HepG2 (cell line): Measurements from ENCODE around the gene KIF17. TPM values are rescaled to one million over a fixed set of nuclear protein-coding genes. Genes with fewer than 3 reads are reported as not detected.

Source experiments
- ATAC-seq: fragments of 200-7000 bp; cut with Tn5 transposase; 3 replicates; pipeline ENCODE4 v1.9.1; 2020; ENCODE audit warnings: mild to moderate bottlenecking, moderate library complexity
- BruUV-seq: library from RNA; stranded (reverse); fragments of 400-500 nt; replicated peaks from 2 replicates; lab custom pipeline; 2021; lab: Mats Ljungman, UMichigan
- CTCF ChIA-PET: fragments of 300-600 bp; formaldehyde crosslinking; extraction: SDS; loops from one replicate; lab custom pipeline; 2021; ENCODE audit warnings: low total read pairs, inconsistent platforms, low intra/inter-chr PET ratio; lab: Yijun Ruan, JAX
- POLR2A ChIA-PET: fragments of 350-600 bp; sonication (Branson Sonifier 250); formaldehyde crosslinking; loops from one replicate; lab custom pipeline; 2020; ENCODE audit warnings: antibody characterized with exemption, inconsistent platforms; lab: Yijun Ruan, JAX
- DNase-seq: peaks from one replicate; pipeline ENCODE4 v3.0.0-alpha.2; 2015; ENCODE audit warnings: low spot score
- FAIRE-seq: peaks from 3 replicates; lab custom pipeline; 2011; peaks lifted over from hg19 to GRCh38; lab: Jason Lieb, UNC
- H2AFZ ChIP-seq: one replicate; pipeline ENCODE4 v1.6.1; 2011; ENCODE audit warnings: low read length, inconsistent platforms
- H3K27ac ChIP-seq: fragments of 300-600 bp; 3 replicates; pipeline ENCODE4 v1.8.0; 2011; ENCODE audit warnings: mixed run types, mild to moderate bottlenecking, mixed read lengths, low read length, inconsistent platforms; ENCODE audit not compliant: insufficient read depth; ENCODE audit errors: extremely low read length
- H3K27me3 ChIP-seq, 2 experiments: fragments of 200-600 bp in 1 of 2; 2 replicates in 1 of 2; 3 replicates in 1 of 2; pipeline versions ENCODE4 v1.6.0 to v1.8.0; 2011; ENCODE audit warnings: low read length in 2 of 2, mild to moderate bottlenecking in 2 of 2, moderate library complexity in 2 of 2, inconsistent platforms in 1 of 2; ENCODE audit not compliant: insufficient read depth in 2 of 2, control insufficient read depth in 1 of 2
- H3K36me3 ChIP-seq, 2 experiments: fragments of 200-600 bp in 1 of 2; replicated peaks in 1 of 2; 2 replicates in 1 of 2; 3 replicates in 1 of 2; pipeline versions ENCODE4 v1.5.1 to v1.8.0; 2011; ENCODE audit warnings: low read length in 2 of 2, inconsistent platforms in 1 of 2; ENCODE audit not compliant: insufficient read depth in 2 of 2, control insufficient read depth in 1 of 2
- H3K4me1 ChIP-seq: 2 replicates; pipeline ENCODE4 v1.5.1; 2012; ENCODE audit warnings: low read length, inconsistent platforms; ENCODE audit not compliant: insufficient read depth
- H3K4me2 ChIP-seq: 2 replicates; pipeline ENCODE4 v1.6.0; 2011; ENCODE audit warnings: low read depth, low read length, inconsistent platforms
- H3K4me3 ChIP-seq, 3 experiments: fragments of 200-600 bp in 1 of 3; sonication (generic), shearing (Covaris generic) in 1 of 3; replicated peaks in 1 of 3; 2 replicates each; pipeline ENCODE4 v1.5.1; 2011 to 2016; ENCODE audit warnings: low read length in 3 of 3, inconsistent platforms in 2 of 3, low read depth in 2 of 3, mild to moderate bottlenecking in 2 of 3, control low read depth in 1 of 3, mixed read lengths in 1 of 3; ENCODE audit not compliant: insufficient read depth in 1 of 3
- H3K79me2 ChIP-seq: one replicate; pipeline ENCODE4 v1.6.1; 2011; ENCODE audit warnings: low read length, inconsistent platforms; ENCODE audit not compliant: insufficient read depth
- H3K9ac ChIP-seq: 2 replicates; pipeline ENCODE4 v1.6.0; 2011; ENCODE audit warnings: mild to moderate bottlenecking, low read depth, low read length, inconsistent platforms; ENCODE audit not compliant: insufficient read depth
- H3K9me3 ChIP-seq: 2 replicates; pipeline ENCODE4 v1.5.1; 2012; ENCODE audit warnings: mild to moderate bottlenecking, low read length
- H4K20me1 ChIP-seq: 2 replicates; pipeline ENCODE4 v1.6.0; 2011; ENCODE audit warnings: inconsistent platforms, mild to moderate bottlenecking, low read length, moderate library complexity; ENCODE audit not compliant: insufficient read depth
- ARHGAP35 ChIP-seq: sonication (generic); formaldehyde crosslinking; IDR thresholded peaks from 2 replicates; pipeline ENCODE4 v1.9.0; 2022; ENCODE audit warnings: mild to moderate bottlenecking, inconsistent platforms, moderate library complexity, missing genetic modification reagents, borderline replicate concordance
- CAMTA2 ChIP-seq: sonication (generic); formaldehyde crosslinking; IDR thresholded peaks from 2 replicates; pipeline ENCODE4 v1.4.0; 2020; ENCODE audit warnings: mild to moderate bottlenecking, missing genetic modification reagents, borderline replicate concordance
- NFYB ChIP-seq: sonication (generic); formaldehyde crosslinking; IDR thresholded peaks from 2 replicates; pipeline ENCODE4 v1.4.0; 2020; ENCODE audit warnings: missing genetic modification reagents
- ZNF431 ChIP-seq: sonication (generic); formaldehyde crosslinking; IDR thresholded peaks from 2 replicates; pipeline ENCODE4 v1.9.0; 2022; ENCODE audit warnings: missing genetic modification reagents, low read depth, mild to moderate bottlenecking, borderline replicate concordance
- ZNF441 ChIP-seq: sonication (generic); formaldehyde crosslinking; IDR thresholded peaks from 2 replicates; pipeline ENCODE4 v1.7.0; 2021; ENCODE audit warnings: missing genetic modification reagents, borderline replicate concordance
- ZNF510 ChIP-seq: sonication (generic); formaldehyde crosslinking; IDR thresholded peaks from 2 replicates; pipeline ENCODE4 v1.4.0; 2020; ENCODE audit warnings: low read depth, mild to moderate bottlenecking, missing genetic modification reagents
- ZSCAN12 ChIP-seq: sonication (generic); formaldehyde crosslinking; IDR thresholded peaks from 2 replicates; pipeline ENCODE4 v1.9.0; 2021; ENCODE audit warnings: mild to moderate bottlenecking, missing genetic modification reagents
- WGBS: methylation state at CpG from one replicate; pipeline ENCODE4 v1.1.6; 2017; ENCODE audit warnings: low lambda C conversion rate; 5-methylcytosine and 5-hydroxymethylcytosine counted together
- in situ Hi-C: cut with HindIII; loops from 2 replicates; pipeline ENCODE4 v1.10.0; 2017; ENCODE audit warnings: low pct_unique_long_range_greater_than_20kb; ENCODE audit not compliant: extremely low pct_ligation_motif_present
- intact Hi-C: fragments of 100-400 bp; cut with micrococcal nuclease; formaldehyde crosslinking; loops from one replicate; pipeline ENCODE4 v1.10.0; 2022; ENCODE audit not compliant: unreplicated experiment
- polyA plus RNA-seq, 8 experiments: library from polyadenylated mRNA; depleted of rRNA in 3 of 8; stranded (reverse) in 7 of 8; unstranded in 1 of 8; fragments of >200 nt; fragmentation: Illumina TruSeq in 4 of 8; extraction: Trizol in 4 of 8; gene quantifications; 2 replicates each; pipeline versions ENCODE4 v1.2.1 to v1.2.3, GENCODE V29; 2011 to 2016; ENCODE audit warnings: low read depth in 4 of 8, missing spikeins in 1 of 8, mixed read lengths in 1 of 8; ENCODE audit not compliant: insufficient read depth in 1 of 8
- total RNA-seq, 5 experiments: library from RNA; depleted of rRNA; stranded (reverse); fragments of >200 nt; fragmentation: Illumina TruSeq; extraction: Trizol; gene quantifications; 2 replicates each; pipeline ENCODE4 v1.2.3, GENCODE V29; 2016; ENCODE audit warnings: low read depth in 1 of 5
- TF ChIP-seq, protein P1 (sequence below): IDR thresholded peaks from 2 replicates; pipeline ENCODE4 v1.4.0; 2020; ENCODE audit warnings: mild to moderate bottlenecking, missing genetic modification reagents
- TF ChIP-seq, protein P2 (sequence below): IDR thresholded peaks from 2 replicates; pipeline ENCODE4 v1.6.1; 2016; ENCODE audit warnings: low read depth, control low read depth
- TF ChIP-seq, protein P3 (sequence below): sonication (generic); formaldehyde crosslinking; conservative IDR thresholded peaks from 2 replicates; pipeline ENCODE4 v1.8.1; 2023; ENCODE audit warnings: missing genetic modification reagents

KIF17 gene
- total and polyA plus RNA-seq, 2 of the 13 experiments (the other 11 are each of a cell fraction or from before 2014, with no cell fraction given) = 0.24 to 0.44 TPM

DNA sequence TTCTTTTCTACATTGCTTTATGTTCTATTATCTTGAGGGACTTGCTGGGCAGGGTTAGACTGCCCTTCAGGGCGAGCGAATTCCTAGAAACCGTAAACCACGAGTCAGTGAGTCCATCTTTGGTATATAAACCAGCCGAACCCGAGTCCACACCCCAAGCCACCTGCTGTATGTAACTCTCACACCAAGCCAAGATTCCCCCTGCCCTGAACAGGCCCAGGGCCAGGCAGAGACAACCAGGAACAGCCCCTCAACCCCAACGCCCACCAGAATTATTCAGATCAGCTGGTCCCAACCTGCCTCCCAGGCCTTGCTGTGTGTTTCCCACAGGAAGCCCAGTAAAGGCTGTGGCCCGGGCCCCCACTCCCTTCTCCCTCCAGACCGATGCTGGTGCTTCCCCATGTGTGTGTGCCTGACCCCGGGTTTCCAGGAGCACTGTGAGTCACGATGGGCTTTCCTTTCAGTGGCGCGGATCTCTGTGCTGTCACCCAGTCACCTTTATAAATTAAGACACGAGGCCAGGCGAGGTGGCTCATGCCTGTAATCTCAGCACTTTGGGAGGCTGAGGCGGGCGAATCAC lies 17.1 kb downstream of the KIF17 start:
- H3K9ac ChIP-seq = no peak overlapping the region
- FAIRE-seq (no peak), DNase-seq (no peak), ATAC-seq (no peak)
- H3K79me2 ChIP-seq = no peaks in the 10 kb centered on the region
- no peak overlapping the region for H3K4me3 ChIP-seq
- POLR2A ChIA-PET = no interaction called here
- peaks cover 5 to 20% of the 10 kb centered on the region in 2 experiments; a peak in 3 of 5 replicates for H3K27me3 ChIP-seq
- in situ Hi-C loops (no loop called here), intact Hi-C loops (no loop called here)
- H4K20me1 ChIP-seq = no peaks in the 10 kb centered on the region
- no peaks in the 10 kb centered on the region for H3K36me3 ChIP-seq
- 45% methylated on average over 15 of the region's 17 CpGs for WGBS
- CTCF ChIA-PET = no interaction called here
- no peak overlapping the region for H3K27ac ChIP-seq
- no peaks in the 10 kb centered on the region for H3K9me3 ChIP-seq
- H3K4me2 ChIP-seq = no peak overlapping the region
- TF ChIP-seq, protein P1, sequence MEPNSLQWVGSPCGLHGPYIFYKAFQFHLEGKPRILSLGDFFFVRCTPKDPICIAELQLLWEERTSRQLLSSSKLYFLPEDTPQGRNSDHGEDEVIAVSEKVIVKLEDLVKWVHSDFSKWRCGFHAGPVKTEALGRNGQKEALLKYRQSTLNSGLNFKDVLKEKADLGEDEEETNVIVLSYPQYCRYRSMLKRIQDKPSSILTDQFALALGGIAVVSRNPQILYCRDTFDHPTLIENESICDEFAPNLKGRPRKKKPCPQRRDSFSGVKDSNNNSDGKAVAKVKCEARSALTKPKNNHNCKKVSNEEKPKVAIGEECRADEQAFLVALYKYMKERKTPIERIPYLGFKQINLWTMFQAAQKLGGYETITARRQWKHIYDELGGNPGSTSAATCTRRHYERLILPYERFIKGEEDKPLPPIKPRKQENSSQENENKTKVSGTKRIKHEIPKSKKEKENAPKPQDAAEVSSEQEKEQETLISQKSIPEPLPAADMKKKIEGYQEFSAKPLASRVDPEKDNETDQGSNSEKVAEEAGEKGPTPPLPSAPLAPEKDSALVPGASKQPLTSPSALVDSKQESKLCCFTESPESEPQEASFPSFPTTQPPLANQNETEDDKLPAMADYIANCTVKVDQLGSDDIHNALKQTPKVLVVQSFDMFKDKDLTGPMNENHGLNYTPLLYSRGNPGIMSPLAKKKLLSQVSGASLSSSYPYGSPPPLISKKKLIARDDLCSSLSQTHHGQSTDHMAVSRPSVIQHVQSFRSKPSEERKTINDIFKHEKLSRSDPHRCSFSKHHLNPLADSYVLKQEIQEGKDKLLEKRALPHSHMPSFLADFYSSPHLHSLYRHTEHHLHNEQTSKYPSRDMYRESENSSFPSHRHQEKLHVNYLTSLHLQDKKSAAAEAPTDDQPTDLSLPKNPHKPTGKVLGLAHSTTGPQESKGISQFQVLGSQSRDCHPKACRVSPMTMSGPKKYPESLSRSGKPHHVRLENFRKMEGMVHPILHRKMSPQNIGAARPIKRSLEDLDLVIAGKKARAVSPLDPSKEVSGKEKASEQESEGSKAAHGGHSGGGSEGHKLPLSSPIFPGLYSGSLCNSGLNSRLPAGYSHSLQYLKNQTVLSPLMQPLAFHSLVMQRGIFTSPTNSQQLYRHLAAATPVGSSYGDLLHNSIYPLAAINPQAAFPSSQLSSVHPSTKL (CRISPR knock-in tag) = no peak
- TF ChIP-seq CAMTA2 (CRISPR knock-in tag) (no peak), NFYB (no peak), ARHGAP35 (no peak), ZNF510 (CRISPR knock-in tag) (no peak), ZSCAN12 (no peak), ZNF431 (CRISPR knock-in tag) (no peak), ZNF441 (CRISPR knock-in tag) (peak; percentile 70; the same call in 1 of the 2 replicates)
- TF ChIP-seq, protein P2, sequence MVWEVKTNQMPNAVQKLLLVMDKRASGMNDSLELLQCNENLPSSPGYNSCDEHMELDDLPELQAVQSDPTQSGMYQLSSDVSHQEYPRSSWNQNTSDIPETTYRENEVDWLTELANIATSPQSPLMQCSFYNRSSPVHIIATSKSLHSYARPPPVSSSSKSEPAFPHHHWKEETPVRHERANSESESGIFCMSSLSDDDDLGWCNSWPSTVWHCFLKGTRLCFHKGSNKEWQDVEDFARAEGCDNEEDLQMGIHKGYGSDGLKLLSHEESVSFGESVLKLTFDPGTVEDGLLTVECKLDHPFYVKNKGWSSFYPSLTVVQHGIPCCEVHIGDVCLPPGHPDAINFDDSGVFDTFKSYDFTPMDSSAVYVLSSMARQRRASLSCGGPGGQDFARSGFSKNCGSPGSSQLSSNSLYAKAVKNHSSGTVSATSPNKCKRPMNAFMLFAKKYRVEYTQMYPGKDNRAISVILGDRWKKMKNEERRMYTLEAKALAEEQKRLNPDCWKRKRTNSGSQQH (CRISPR knock-in tag) = no peak
- TF ChIP-seq, protein P3, sequence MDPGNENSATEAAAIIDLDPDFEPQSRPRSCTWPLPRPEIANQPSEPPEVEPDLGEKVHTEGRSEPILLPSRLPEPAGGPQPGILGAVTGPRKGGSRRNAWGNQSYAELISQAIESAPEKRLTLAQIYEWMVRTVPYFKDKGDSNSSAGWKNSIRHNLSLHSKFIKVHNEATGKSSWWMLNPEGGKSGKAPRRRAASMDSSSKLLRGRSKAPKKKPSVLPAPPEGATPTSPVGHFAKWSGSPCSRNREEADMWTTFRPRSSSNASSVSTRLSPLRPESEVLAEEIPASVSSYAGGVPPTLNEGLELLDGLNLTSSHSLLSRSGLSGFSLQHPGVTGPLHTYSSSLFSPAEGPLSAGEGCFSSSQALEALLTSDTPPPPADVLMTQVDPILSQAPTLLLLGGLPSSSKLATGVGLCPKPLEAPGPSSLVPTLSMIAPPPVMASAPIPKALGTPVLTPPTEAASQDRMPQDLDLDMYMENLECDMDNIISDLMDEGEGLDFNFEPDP (CRISPR knock-in tag) = 0 out of 2 replicates have a peak, but pooled peaks have one; percentile 48
- peaks cover 45% of the 10 kb centered on the region for H3K4me1 ChIP-seq
- BruUV-seq = no TSS peak
- no peak overlapping the region for H2AFZ ChIP-seq
